ENCODE measurements around the gene ADGRB3. TPM values are rescaled to one million over a fixed set of nuclear protein-coding genes. Genes with fewer than 3 reads are reported as not detected.

ADGRB3 gene
- total RNA-seq, 1 experiment from 2014 or later: 0.11 TPM

DNA sequence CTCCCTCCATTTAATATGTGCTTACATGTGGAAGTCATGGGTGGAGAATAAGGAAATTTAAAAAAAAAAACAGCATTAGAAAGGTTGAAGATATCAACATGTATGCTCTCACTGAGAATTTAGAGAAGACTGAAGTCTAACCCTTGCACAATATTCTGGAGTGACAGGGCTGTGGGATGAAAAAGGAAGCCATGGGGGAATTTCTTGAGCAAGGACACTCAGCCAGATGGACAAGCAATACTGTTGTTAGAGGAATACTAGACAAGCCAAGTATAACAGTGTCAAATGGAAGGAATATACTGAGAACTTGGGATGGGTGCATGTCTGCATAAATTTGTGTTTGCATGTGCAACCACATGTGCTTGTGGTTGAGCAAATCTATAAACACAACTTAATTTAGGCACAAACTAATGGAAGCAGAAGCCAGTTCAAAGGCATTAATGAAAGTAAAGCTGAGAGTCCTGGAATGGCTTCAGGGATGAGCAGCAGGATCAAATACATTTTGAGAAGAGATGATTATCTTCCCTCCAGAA lies 119.7 kb downstream of the ADGRB3 start:
- Histone ChIP-seq H3K36me3 (ENCODE audit: low read depth, low read length) (no peaks in the 10 kb centered on the region), H3K4me1 (ENCODE audit: insufficient read depth, low read length) (no peaks in the 10 kb centered on the region), H3K4me2 (ENCODE audit: low read length) (no peak overlapping the region), H3K27ac (ENCODE audit: low read length) (no peak overlapping the region), H4K20me1 (ENCODE audit: low read length) (no peaks in the 10 kb centered on the region), H3F3A (ENCODE audit: low read length, unreplicated experiment) (no peaks in the 10 kb centered on the region), H3K9me3 (ENCODE audit: low read length) (no peaks in the 10 kb centered on the region), H3K9me2 (replicated peaks; ENCODE audit: low read length) (no peaks in the 10 kb centered on the region), H3K9ac (ENCODE audit: low read length) (no peak overlapping the region), H3K79me2 (ENCODE audit: low read length) (no peaks in the 10 kb centered on the region), H3K27me3 (ENCODE audit: low read length) (no peaks in the 10 kb centered on the region), H3K4me3 (ENCODE audit: low read length) (no peak overlapping the region), H2AFZ (ENCODE audit: low read length) (no peak overlapping the region)
- ChIA-PET POLR2A (ENCODE audit: unreplicated experiment) (no interaction called here), CTCF (no interaction called here)
- no peak for ATAC-seq
- intact Hi-C loops (cut with micrococcal nuclease): no loop called here
- no TSS peak for BruUV-seq (replicated peaks)
- TF ChIP-seq, protein P1, sequence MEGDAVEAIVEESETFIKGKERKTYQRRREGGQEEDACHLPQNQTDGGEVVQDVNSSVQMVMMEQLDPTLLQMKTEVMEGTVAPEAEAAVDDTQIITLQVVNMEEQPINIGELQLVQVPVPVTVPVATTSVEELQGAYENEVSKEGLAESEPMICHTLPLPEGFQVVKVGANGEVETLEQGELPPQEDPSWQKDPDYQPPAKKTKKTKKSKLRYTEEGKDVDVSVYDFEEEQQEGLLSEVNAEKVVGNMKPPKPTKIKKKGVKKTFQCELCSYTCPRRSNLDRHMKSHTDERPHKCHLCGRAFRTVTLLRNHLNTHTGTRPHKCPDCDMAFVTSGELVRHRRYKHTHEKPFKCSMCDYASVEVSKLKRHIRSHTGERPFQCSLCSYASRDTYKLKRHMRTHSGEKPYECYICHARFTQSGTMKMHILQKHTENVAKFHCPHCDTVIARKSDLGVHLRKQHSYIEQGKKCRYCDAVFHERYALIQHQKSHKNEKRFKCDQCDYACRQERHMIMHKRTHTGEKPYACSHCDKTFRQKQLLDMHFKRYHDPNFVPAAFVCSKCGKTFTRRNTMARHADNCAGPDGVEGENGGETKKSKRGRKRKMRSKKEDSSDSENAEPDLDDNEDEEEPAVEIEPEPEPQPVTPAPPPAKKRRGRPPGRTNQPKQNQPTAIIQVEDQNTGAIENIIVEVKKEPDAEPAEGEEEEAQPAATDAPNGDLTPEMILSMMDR (conservative IDR thresholded peaks at IDR 0.05; ENCODE audit: low read depth, low read length): no peak
- DNase-seq: no peak

GRCh38 chr6:68756454-68757375 lies 121.6 kb downstream of the ADGRB3 start:
- intact Hi-C loops (cut with micrococcal nuclease): no loop called here
- Histone ChIP-seq H2AFZ (ENCODE audit: low read length) (no peak overlapping the region), H3K4me1 (ENCODE audit: insufficient read depth, low read length) (no peaks in the 10 kb centered on the region), H3K4me2 (ENCODE audit: low read length) (no peak overlapping the region), H3K79me2 (ENCODE audit: low read length) (no peaks in the 10 kb centered on the region), H3K9ac (ENCODE audit: low read length) (no peak overlapping the region), H4K20me1 (ENCODE audit: low read length) (no peaks in the 10 kb centered on the region), H3K4me3 (ENCODE audit: low read length) (no peak overlapping the region), H3K36me3 (ENCODE audit: low read depth, low read length) (no peaks in the 10 kb centered on the region), H3K27ac (ENCODE audit: low read length) (no peak overlapping the region), H3F3A (ENCODE audit: low read length, unreplicated experiment) (no peaks in the 10 kb centered on the region), H3K9me3 (ENCODE audit: low read length) (no peaks in the 10 kb centered on the region), H3K27me3 (ENCODE audit: low read length) (no peaks in the 10 kb centered on the region), H3K9me2 (replicated peaks; ENCODE audit: low read length) (no peaks in the 10 kb centered on the region)
- DNase-seq (no peak), ATAC-seq (no peak)
- POLR2A ChIA-PET (ENCODE audit: unreplicated experiment): no interaction called here
- TF ChIP-seq, protein P1 (conservative IDR thresholded peaks at IDR 0.05; ENCODE audit: low read depth, low read length): no peak
- TF ChIP-seq EZH2phosphoT487 (IDR thresholded peaks at IDR 0.05; ENCODE audit: borderline replicate concordance, low read length) (no peak), EZH2 (IDR thresholded peaks at IDR 0.05; ENCODE audit: low read length, unreplicated experiment) (no peak)
- BruUV-seq (replicated peaks): no TSS peak
- CTCF ChIA-PET: interaction anchor here (0.5 kb wide), 1 partner anchor 1319 kb away, joined by 4 read pairs; no protein-coding TSS in a partner anchor

DNA sequence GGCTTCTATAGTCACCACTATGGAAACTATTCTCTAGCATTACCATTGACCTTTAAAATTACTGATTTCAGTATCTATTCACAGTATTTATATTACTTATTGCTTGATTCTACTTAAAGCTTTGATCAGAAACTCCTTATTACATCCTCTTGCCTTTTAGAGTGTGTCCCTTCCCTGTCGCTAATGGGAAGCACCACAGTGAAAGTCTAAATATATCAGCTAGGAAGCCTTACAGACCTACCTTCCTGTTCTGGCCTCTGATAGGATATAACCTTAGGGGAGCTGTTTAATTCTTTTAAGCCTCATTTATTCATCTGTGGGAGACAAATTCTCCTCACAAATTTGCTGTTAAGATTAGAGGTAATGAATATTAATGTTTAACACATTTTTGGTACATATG lies 122.7 kb downstream of the ADGRB3 start:
- Histone ChIP-seq H3K27me3 (ENCODE audit: low read length) (no peaks in the 10 kb centered on the region), H4K20me1 (ENCODE audit: low read length) (no peaks in the 10 kb centered on the region), H3K27ac (ENCODE audit: low read length) (no peak overlapping the region), H3K79me2 (ENCODE audit: low read length) (no peaks in the 10 kb centered on the region), H3K9me2 (replicated peaks; ENCODE audit: low read length) (no peaks in the 10 kb centered on the region), H3K4me1 (ENCODE audit: insufficient read depth, low read length) (no peaks in the 10 kb centered on the region), H3K4me3 (ENCODE audit: low read length) (no peak overlapping the region), H3K36me3 (ENCODE audit: low read depth, low read length) (no peaks in the 10 kb centered on the region), H3K9ac (ENCODE audit: low read length) (no peak overlapping the region), H3K9me3 (ENCODE audit: low read length) (no peaks in the 10 kb centered on the region), H2AFZ (ENCODE audit: low read length) (no peak overlapping the region), H3F3A (ENCODE audit: low read length, unreplicated experiment) (no peaks in the 10 kb centered on the region), H3K4me2 (ENCODE audit: low read length) (no peak overlapping the region)
- CTCF ChIA-PET: no interaction called here
- DNase-seq (no peak), ATAC-seq (no peak)
- BruUV-seq (replicated peaks): no TSS peak
- POLR2A ChIA-PET (ENCODE audit: unreplicated experiment): no interaction called here
- no peak for TF ChIP-seq EZH2phosphoT487 (IDR thresholded peaks at IDR 0.05; ENCODE audit: borderline replicate concordance, low read length)
- TF ChIP-seq, protein P1 (conservative IDR thresholded peaks at IDR 0.05; ENCODE audit: low read depth, low read length): no peak
- TF ChIP-seq EZH2 (IDR thresholded peaks at IDR 0.05; ENCODE audit: low read length, unreplicated experiment): no peak
- intact Hi-C loops (cut with micrococcal nuclease): no loop called here
